Activated CD8-positive, alpha-beta memory T cell treated with anti-CD3 and anti-CD28 coated beads, Interleukin-2, amount 50 U/mL, for 48 hours (primary cell): ENCODE results near the gene ZBTB7A.

Experiments used
- DNase-seq: peaks from one replicate; pipeline ENCODE4 v3.0.0-alpha.2; 2020

The ZBTB7A gene

GRCh38 chr19:4052114-4052992 lies 14.3 kb downstream of the ZBTB7A start:
- no peak for DNase-seq

GRCh38 chr19:4051175-4052101 lies 15.3 kb downstream of the ZBTB7A start:
- DNase-seq: peak; percentile 80

- no peak for DNase-seq
Observed at GRCh38 chr19:4049432-4049831, 17.3 kb downstream of the ZBTB7A start.

- DNase-seq: no peak
Observed at GRCh38 chr19:4046946-4047683, 19.6 kb downstream of the ZBTB7A start.

- no peak for DNase-seq
Observed at GRCh38 chr19:4046362-4046691, 20.4 kb downstream of the ZBTB7A start.

- DNase-seq: no peak
Observed at GRCh38 chr19:4045597-4046361, 20.9 kb downstream of the ZBTB7A start.

GRCh38 chr19:4044990-4045465 lies 21.7 kb downstream of the ZBTB7A start:
- DNase-seq: no peak

- DNase-seq: no peak
Observed at GRCh38 chr19:4043966-4044715, 22.6 kb downstream of the ZBTB7A start.

- no peak for DNase-seq
Observed at GRCh38 chr19:4043401-4043800, 23.3 kb downstream of the ZBTB7A start.

GRCh38 chr19:4042731-4043082 lies 24.0 kb downstream of the ZBTB7A start:
- no peak for DNase-seq

- no peak for DNase-seq
Observed at GRCh38 chr19:4042064-4042730, 24.5 kb downstream of the ZBTB7A start.

GRCh38 chr19:4038661-4039423 lies 27.9 kb downstream of the ZBTB7A start:
- no peak for DNase-seq

- DNase-seq: no peak
Observed at GRCh38 chr19:4038057-4038456, 28.6 kb downstream of the ZBTB7A start.

- DNase-seq: no peak
Observed at GRCh38 chr19:4037301-4037949, 29.3 kb downstream of the ZBTB7A start.

GRCh38 chr19:4036576-4037300 lies 30.0 kb downstream of the ZBTB7A start:
- no peak for DNase-seq

GRCh38 chr19:4035582-4035981 lies 31.1 kb downstream of the ZBTB7A start:
- DNase-seq: no peak

GRCh38 chr19:4035018-4035566 lies 31.6 kb downstream of the ZBTB7A start:
- DNase-seq: no peak
